ENCODE data around the gene MRPL55.
A peak's percentile ranks its signal among the peaks of the same experiment; 100 is the strongest.

Gene MRPL55

DNA sequence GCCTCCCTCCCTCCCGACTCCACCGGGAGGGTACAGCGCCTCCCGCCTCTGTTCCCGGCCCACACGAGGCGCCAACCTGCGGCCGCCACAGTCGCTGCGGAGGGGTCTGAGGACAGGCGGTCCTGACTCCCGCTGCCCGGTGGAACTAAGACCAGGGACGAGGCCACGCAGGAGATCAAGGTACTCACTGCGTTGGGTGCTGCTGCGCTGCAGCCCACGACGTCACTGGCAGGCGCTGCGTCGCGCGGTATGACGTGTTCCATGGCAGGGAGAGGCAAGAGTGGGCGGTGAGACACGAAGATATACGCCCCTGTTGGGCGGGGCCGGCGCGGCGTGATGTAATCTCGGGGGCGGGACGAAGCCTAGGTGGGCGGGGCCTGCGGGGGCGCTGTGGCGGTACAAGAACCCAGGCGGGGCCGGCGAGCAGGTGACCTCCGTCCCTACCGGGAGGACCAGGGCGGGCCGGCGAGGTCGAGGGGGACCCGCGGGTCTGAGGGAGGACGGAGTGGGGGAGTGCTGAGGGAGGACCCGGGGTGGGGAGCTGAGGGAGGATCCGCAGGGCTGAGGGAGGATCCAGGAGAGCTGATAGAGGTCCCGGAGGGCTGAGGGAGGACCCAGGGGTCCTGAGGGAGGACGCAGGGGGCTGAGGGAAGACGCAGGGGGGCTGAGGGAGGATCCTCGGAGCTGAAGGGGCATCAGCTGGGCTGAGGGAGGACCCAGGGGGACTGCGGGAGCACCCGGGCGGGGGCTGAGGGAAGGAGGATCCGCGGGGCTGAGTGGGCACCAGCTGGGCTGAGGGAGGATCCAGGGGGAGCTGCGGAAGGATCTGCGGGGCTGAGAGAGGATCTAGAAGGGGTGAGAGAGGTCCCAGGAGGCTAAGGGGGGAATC is at the start of gene MRPL55:
MRPL55 (minus strand) TSS at position 227 of the 889 bp plus-strand sequence. CDS start 1,039 bp downstream, outside the sequence.
- peak; percentile 97 to 98 for DNase-seq

DNA sequence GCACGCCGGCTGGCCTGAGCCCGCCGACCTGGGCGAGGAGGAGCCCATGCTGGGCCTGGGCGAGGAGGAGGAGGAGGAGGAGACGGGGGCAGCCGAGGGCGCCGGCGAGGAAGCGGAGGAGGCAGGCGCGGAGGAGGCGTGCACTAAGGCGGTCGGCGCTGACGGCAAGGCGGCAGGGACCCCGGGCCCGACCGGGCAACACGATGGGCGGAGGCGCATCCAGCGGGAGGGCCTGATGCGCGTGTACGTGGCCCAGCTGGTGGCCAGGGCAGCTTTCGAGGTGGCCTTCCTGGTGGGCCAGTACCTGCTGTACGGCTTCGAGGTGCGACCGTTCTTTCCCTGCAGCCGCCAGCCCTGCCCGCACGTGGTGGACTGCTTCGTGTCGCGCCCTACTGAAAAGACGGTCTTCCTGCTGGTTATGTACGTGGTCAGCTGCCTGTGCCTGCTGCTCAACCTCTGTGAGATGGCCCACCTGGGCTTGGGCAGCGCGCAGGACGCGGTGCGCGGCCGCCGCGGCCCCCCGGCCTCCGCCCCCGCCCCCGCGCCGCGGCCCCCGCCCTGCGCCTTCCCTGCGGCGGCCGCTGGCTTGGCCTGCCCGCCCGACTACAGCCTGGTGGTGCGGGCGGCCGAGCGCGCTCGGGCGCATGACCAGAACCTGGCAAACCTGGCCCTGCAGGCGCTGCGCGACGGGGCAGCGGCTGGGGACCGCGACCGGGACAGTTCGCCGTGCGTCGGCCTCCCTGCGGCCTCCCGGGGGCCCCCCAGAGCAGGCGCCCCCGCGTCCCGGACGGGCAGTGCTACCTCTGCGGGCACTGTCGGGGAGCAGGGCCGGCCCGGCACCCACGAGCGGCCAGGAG is 49.3 kb upstream of the MRPL55 start:
- DNase-seq: no peak

DNA sequence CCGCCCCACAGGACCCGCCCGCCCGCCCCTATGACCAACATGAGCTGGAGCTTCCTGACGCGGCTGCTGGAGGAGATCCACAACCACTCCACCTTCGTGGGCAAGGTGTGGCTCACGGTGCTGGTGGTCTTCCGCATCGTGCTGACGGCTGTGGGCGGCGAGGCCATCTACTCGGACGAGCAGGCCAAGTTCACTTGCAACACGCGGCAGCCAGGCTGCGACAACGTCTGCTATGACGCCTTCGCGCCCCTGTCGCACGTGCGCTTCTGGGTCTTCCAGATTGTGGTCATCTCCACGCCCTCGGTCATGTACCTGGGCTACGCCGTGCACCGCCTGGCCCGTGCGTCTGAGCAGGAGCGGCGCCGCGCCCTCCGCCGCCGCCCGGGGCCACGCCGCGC is 48.6 kb upstream of the MRPL55 start:
- no peak for DNase-seq

DNA sequence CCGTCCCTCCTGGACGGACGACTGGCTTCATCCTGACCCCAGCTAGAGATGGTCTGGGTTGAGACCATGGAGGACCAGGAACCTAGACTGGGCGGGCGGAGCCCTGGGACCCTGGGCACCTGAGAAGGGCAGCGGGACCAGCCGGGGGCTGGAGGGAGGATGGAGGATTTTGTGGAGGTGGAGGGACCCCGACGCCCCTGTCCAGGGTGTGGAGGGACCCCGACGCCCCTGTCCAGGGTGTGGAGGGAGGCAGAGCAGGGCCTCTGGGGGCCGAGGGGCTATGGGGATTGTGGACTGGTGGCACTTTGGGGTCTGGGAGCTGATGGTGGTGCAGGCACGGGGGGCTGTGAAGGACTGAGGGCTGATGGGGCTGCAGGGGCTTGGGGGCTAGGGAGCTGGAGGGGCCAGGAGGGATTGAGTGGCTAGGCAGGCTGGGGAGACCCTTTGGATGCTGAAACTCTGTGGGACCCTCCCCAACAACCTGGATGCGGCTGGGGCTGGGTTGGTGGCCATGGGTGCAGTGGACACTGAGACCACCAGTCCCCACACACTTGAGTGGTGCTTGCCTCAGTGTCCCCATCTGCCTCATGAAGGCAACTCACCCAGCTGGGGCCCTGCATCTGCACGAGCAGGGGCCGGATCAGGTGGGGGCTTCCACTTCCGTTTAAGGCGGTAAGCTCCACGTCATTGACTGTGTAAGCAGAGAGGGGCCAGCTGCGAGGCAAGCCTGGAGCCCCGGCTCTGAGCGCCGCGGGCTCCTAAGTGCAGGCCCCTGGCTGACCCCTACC is 48.0 kb upstream of the MRPL55 start:
- DNase-seq: no peak

DNA sequence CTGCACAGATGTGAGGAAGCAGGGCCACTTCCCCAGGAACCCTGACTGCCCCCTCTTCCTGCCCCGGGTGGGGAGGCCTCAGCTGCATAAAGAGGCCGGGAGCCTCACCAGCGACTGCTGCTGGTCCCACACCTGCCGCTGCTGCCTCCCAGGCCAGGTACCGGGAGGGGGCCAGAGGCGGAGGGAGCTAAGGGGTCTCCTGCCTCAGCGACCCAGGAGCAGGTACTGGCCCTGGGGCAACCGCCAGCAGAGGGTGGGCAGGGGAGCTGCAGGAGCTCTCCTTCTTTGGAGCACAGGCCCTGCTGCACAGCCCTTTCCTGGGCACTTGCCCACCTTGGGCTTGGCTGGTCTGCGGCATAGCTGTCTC is 47.4 kb upstream of the MRPL55 start:
- DNase-seq: no peak

DNA sequence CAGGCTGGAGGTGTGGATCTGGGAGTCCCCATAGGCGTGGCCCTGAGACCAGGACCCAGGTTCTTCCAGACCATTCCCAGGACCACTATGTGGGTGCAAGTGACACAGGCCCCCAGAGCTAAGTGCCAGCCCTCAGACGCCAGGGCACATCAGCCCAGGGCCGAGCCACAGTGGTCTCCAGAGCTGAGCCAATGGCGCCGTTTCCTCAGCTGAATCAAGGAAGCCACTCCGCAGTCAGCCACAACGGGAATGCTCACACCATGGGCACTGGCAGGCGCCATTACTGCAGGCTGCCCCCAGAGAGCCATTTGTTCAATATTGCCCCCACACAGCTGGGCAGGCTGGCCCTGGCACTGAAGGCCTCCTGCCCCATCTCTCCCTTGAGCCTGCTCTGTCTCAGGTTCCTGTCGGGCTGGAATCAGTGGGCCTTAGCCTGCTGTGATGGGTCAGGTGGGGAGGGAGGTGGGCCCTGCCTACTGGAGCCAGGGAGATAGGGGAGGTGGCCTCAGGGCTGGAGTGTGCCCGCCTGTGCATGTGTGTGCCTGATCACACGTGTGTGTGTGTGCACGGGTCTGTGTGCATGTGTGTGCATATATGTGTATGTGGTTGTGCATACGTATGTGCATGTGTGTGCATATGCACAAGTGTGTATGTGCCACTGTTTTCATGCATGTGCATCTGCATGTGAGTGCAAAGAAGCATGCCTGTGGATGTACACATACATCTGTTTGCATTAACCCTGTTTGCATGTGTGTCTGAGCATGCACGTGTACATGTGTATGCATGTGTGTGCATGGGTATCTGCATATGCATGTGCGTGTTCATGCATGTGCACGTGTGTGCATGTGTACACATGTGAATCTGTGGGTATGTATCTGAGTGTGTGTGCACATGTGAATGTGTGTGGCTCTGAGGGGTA is 46.8 kb upstream of the MRPL55 start:
- DNase-seq: no peak

DNA sequence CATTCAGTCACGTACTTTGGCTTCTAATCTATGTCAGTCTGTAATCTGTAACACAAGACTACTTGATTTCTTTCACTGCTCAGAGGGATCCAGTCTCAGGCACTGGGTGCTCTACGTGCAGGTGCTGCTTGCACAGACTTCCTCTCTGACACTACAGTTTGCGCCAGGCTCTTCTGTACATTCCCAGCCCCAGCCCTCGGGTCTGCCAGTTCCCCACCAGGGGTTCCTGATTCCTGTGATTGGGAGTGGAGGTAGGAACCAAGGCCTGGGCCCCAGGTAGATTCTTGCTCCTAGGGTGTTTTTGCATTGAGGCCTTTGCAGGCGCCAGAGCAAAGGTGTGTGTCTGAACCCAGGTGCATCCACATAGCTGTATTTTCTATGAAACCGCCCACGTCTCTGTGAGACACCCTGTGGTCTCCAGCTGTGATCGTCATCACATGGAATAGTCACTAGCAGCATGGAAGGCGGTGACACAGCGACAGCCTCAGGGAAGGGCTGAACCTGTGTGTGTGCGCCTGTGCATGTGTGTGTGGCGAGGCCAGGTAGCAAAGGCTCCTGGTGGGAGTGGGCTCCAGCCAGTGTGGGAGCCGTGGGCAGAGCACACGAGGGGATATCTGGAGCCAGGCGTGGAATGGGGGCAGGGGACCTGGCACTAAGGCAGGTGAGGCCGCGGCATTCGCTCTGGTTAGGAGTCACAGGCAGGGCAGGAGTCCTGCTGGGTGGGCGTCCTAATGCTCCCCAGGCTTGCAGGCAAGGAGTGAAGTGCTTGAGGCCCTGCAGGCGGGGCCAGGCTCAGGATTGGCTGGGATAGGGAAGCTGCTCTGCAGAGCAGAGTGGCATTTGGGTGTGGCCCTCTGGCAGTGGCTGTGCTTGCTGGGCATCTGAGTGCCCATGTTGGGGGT is 45.8 kb upstream of the MRPL55 start:
- DNase-seq: no peak

DNA sequence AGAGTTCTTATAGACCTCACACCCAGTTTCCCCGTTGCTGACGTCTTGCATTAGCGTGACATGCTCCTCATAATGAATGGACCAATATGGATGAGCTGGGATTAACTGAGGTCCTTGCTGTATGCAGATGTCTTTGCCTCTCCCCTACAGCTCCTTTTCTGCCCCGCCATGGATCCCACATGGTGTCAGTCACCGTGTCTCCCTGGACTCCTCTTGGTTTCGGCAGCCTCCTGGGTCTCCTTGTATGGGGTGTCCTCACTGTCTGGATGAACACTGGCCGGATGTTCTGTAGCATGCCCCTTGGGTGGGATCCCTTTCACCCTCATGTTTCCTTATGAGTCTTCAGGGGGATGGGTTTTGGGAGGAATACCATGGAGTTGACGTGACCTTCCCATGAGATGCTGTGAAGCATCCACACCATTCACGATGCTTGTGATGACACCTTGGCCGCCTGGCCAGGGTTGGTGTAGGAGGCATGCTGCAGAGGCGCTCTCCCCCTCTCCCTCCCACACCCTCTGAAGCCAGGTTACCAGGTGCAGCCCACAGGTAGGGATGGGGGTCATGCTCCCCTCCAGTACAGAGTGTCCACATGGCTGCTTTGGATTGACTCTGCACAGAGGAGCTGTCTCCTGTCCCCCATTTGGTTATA is 45.0 kb upstream of the MRPL55 start:
- DNase-seq: no peak

DNA sequence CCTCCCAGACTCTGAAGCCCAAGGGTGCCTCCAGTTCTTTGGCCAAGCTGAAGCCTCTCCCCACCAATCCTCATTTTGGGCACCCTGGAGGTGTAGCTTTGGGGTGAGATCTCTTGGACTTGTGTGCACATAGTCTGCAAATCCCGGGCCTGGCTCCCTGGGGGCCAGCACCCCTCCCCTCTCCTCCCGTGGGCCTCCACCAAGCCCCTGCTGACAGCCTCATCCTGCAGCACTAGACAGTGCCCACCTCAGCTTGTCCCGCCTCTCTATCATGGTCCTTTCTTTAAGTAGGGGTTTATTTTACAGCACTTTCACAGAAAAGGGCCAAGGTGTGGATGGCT is 43.8 kb upstream of the MRPL55 start:
- no peak for DNase-seq

DNA sequence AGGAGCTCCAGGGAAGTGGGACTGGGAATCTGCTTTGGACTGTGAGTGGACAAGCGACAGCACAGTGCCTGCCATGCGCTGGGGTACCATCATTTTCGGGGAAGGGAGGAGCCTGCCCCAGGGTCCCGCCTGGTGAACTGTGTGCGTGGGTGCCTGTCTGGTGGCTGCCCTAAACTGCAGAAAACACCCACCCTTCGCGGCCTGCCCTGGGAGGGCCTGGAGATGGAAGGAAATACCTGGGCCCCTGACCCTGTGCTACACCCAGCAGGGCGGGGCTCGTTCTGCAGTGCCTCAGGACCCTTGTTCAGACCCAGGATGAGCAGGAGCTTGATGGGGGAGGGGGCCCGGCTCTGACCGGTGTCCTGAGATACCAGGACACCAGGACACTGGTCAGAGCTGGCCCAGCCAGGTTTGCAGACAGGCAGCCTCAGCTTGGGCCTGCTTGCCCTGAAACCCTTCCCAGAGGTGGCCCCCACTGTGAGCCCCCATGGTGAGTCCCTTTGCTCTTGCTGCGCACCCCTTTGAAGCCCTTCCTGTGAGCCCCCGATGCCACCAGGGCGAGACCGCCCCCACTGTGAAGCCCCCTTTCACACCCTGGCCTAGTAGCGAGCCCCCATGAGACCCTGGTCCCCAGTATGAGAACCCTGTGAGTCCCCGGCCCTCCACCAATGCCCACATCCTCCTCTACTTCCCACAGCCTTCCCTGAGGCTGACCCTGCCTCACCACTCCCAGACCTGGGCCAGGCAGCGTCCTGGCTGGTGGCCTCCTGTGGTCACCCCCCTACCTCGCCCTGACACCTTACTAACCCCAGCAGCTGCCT is 43.2 kb upstream of the MRPL55 start:
- DNase-seq: no peak

DNA sequence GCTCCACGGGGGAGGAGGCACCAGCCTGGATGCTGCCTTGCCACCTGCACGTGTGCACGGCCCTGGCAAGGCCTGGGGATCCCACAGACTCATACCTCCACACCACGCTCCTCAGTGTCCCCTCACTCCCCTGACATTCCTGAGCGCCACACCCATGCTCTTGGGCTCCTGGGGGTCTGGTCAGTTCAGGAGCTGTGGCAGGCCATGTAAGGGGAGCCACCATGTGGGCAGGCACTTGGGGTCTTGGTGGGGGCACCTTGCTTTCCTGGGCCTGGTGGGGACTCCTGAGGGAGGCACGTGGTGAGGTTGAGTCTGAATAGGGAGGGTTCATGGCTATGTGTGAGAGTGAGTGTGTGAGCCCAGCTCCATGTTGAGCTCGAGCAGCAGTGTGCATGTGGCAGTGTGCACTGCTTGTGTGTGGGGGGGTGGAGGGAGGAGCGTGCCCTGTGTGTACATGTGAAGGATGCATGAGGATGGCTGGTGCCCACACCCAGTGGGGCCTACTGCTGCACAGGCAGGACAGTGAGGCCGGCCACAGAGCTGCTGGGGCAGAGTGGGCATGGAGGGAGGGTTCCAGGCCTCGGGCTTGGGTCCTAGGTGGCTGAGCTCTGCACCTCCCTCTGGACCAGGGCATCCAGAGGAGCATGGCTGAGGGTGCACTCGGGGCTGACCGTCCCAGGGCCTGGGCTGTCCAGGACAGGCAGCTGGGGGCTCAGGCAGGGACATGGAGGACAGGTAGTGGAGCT is 42.3 kb upstream of the MRPL55 start:
- no peak for DNase-seq

DNA sequence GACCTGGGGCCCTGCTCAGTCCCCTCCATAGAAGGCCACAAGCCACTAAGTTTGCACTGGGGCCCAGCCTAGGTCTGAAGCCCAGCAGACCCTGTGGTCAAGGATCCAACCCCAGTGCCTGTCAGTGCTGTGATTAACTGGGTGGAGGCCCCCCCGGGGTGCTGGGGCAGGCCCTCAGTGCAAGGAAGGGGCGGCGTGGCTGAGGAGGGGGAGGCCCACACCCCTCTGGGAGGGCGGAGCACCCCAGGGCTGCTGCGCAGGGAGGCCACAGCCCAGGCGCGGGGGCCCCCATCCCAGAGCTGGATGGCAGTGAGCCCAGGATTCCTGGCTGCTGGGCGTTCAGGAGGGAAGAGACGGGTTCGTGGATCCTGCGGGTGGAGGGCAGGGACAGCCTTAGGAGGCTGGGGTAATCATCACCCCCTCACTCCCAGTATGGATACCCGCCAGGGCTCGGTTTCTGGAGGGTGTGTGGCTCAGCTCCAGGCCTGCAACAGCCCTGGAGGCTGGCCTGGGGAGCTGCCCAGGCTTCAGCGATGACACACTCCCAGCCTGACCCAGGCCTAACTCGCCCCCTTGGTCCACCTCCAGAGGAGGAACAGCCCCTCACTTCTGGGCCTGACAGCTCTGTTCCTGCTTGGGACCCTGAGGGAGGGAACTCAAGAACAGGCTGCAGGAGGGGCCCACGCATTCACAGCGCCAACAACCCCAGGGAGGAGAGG is 41.5 kb upstream of the MRPL55 start:
- no peak for DNase-seq

DNA sequence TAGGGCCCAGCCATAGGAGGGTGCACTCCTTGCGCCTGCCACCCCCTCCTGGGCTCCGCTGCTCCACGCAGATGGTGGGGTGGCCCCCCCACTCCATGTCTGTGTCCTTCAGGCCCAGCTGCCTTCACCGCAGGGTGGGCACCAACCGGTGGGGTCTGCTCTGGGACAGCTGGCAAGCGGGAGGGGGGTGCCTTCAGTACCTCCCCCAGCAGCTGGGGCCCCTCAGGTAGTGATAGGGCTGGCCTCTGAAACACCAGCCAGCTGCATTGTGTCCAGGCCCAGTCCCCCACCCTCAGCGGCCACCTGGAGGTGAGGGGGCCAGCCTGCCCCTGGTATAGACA is 41.0 kb upstream of the MRPL55 start:
- no peak for DNase-seq

DNA sequence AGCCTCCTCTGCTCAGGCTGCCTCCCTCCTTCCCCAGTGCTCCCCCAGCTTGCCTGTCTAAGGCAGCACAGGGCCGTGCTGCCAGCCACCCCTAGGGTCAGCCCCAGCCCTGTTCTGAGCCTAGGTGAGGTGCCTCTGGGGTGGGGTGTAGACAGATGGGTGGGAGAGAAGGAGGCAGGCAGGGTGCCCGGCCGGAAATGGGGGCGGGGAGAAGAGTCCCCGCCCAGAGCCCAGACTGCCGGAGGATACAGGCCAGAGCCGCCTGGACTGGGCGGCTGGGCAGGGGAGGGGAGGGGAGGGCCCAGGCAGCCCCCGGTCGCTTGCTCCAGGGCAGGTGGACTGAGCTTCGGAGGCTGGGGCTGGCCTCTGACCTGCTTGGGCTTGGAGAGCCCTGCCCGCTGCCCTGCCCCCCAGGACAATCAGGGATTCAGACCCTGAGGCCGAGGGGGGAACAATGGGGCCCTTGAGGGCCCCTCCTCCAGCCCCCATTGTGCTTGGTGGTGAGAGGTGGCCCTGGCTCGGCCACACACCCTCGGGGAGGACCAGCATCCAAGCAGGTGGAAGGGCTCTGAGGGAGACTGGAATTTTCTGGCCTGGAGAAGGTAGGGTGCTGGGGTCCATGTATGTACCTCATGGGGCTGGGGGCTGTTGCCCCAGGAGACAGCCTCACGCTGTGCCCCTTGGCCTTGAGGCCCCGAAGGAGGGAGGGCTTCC is 40.5 kb upstream of the MRPL55 start, which contains the start of gene GJC2:
GJC2 (plus strand) TSS at position 525 of the 714 bp plus-strand sequence. CDS start 7,829 bp downstream, outside the sequence.
- DNase-seq: no peak

DNA sequence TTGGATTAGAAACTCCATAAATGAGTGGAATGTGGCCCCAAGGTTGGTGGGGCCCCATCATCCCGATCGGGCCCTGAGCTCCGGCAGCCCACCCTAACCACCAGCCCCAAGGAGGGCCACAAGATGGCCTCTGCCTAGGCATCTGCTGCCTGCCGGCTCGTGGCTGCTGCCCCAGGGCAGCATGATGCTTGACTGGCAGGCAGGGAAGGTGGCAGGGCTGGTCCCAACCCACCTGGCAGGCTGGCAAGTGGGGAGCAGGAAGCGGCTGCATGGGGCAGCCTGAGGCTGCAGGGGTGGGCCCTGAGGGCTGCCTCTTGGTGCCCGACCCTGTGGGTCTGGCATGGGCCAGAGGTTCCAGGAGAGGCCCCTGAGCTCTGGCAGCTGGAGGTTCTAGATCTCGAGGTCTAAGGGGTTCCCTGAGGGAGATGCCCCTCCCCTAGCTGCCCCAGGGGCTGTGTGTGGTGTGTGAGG is 39.9 kb upstream of the MRPL55 start:
- no peak for DNase-seq

DNA sequence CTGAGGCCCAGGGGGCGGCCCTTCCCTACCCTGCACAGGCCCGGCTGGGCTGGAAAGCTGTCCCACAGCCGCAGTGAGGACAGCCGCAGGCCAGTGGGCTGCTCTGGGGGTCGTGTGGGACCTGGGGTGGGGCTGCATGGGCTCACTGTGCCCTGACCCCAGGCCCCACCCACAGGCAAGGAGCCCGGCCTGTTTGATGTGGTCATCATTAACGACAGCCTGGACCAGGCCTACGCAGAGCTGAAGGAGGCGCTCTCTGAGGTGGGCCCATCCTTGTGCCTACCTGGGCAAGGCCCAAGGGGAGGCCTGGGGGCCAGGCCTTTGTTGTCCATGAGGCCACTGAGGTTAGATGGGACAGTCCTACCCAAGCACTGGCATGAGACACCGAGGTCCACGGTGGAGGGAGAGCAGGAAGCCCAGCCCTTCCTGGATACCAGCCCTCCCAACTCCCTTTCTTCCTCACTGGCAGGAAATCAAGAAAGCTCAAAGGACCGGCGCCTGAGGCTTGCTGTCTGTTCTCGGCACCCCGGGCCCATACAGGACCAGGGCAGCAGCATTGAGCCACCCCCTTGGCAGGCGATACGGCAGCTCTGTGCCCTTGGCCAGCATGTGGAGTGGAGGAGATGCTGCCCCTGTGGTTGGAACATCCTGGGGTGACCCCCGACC is 39.2 kb upstream of the MRPL55 start:
- DNase-seq: no peak

DNA sequence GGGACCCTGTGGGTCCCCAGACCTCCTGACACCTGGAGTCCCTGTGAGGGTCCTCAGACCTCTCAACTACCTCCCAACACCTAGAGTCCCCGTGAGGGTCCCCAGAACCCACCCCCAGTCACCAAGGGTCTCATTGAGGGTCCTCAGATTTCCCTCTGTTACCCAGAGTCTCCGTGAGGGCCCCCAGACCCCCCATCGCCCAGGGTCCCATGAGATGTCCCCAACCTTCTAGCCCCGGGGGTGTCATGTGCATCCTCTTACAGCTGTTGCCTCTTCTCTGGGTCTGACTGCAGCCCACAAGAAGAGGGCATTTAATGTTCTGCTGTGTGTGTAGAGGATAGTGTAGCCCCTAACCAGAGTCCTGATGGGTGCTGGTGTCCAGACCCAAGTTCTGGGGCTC is 38.7 kb upstream of the MRPL55 start:
- no peak for DNase-seq
